ENCODE results near the gene SLIT2.

SLIT2 gene

GRCh38 chr4:20266215-20267082 lies 14.7 kb downstream of the SLIT2 start:
- DNase-seq = no peak

- no peak for DNase-seq
These were observed 16.3 kb downstream of the SLIT2 start for GRCh38 chr4:20268028-20268427.

GRCh38 chr4:20269320-20269719 lies 17.6 kb downstream of the SLIT2 start:
- DNase-seq = no peak

GRCh38 chr4:20271950-20272349 lies 20.2 kb downstream of the SLIT2 start:
- no peak for DNase-seq

- DNase-seq = no peak
These were observed 20.7 kb downstream of the SLIT2 start for GRCh38 chr4:20272411-20272872.

- DNase-seq = no peak
These were observed 22.1 kb downstream of the SLIT2 start for GRCh38 chr4:20273793-20274192.

- DNase-seq = no peak
These were observed 25.1 kb downstream of the SLIT2 start for GRCh38 chr4:20276848-20277247.

- no peak for DNase-seq
These were observed 26.5 kb downstream of the SLIT2 start for GRCh38 chr4:20278195-20278594.

GRCh38 chr4:20279381-20279780 lies 27.7 kb downstream of the SLIT2 start:
- no peak for DNase-seq

- no peak for DNase-seq
These were observed 29.7 kb downstream of the SLIT2 start for GRCh38 chr4:20281453-20281852.

GRCh38 chr4:20283039-20283438 lies 31.3 kb downstream of the SLIT2 start:
- DNase-seq = no peak

- DNase-seq = no peak
These were observed 33.3 kb downstream of the SLIT2 start for GRCh38 chr4:20284990-20285389.

GRCh38 chr4:20287246-20287645 lies 35.5 kb downstream of the SLIT2 start:
- DNase-seq = no peak

GRCh38 chr4:20288047-20288650 lies 36.4 kb downstream of the SLIT2 start:
- no peak for DNase-seq

GRCh38 chr4:20288846-20289512 lies 37.3 kb downstream of the SLIT2 start:
- no peak for DNase-seq

GRCh38 chr4:20289782-20290181 lies 38.1 kb downstream of the SLIT2 start:
- no peak for DNase-seq

GRCh38 chr4:20292739-20293138 lies 41.0 kb downstream of the SLIT2 start:
- DNase-seq = no peak

GRCh38 chr4:20297261-20297660 lies 45.6 kb downstream of the SLIT2 start:
- no peak for DNase-seq

- DNase-seq = no peak
These were observed 46.1 kb downstream of the SLIT2 start for GRCh38 chr4:20297783-20298182.

GRCh38 chr4:20298455-20298854 lies 46.8 kb downstream of the SLIT2 start:
- no peak for DNase-seq

GRCh38 chr4:20298986-20299385 lies 47.3 kb downstream of the SLIT2 start:
- no peak for DNase-seq

- no peak for DNase-seq
These were observed 47.8 kb downstream of the SLIT2 start for GRCh38 chr4:20299515-20299914.

GRCh38 chr4:20301161-20301560 lies 49.5 kb downstream of the SLIT2 start:
- DNase-seq = no peak

All from SIG-M5 (cell line).